Renal cortical epithelial cell (primary cell): ENCODE measurements around the gene TMA7B. TPM values are rescaled to one million over a fixed set of nuclear protein-coding genes. Genes with fewer than 3 reads are reported as not detected.
"Not testable (repeated sequence)": the region's sequence is repeated elsewhere in the genome, so short reads cannot be mapped to it uniquely, and the experiment has no call there.

Source experiments
- DNase-seq: peaks from one replicate; pipeline ENCODE4 v3.0.0-alpha.2; 2011; ENCODE audit warnings: low read depth
- total RNA-seq: library from RNA; depleted of rRNA; stranded (reverse); fragments of >200 nt; gene quantifications from 2 replicates; pipeline ENCODE4 v1.2.3, GENCODE V29; 2014

TMA7B gene
- total RNA-seq, 1 donor from 2014 or later = not detected

GRCh38 chr22:39983346-39983745 lies 23.1 kb downstream of the TMA7B start:
- no peak for DNase-seq

GRCh38 chr22:39984006-39984405 lies 23.8 kb downstream of the TMA7B start:
- peak; percentile 67 for DNase-seq

GRCh38 chr22:39984746-39985145 lies 24.5 kb downstream of the TMA7B start:
- no peak for DNase-seq

GRCh38 chr22:39985383-39986035 lies 25.3 kb downstream of the TMA7B start:
- peak; percentile 56 for DNase-seq

- no peak for DNase-seq
Measured at GRCh38 chr22:39988386-39989114, 28.4 kb downstream of the TMA7B start.

GRCh38 chr22:39989633-39990032 lies 29.4 kb downstream of the TMA7B start:
- no peak for DNase-seq

- no peak for DNase-seq
Measured at GRCh38 chr22:39990686-39991085, 30.5 kb downstream of the TMA7B start.

GRCh38 chr22:39991159-39991860 lies 31.1 kb downstream of the TMA7B start:
- DNase-seq = peak; percentile 57

GRCh38 chr22:39992088-39992826 lies 32.1 kb downstream of the TMA7B start:
- no peak for DNase-seq

GRCh38 chr22:39992894-39993293 lies 32.7 kb downstream of the TMA7B start:
- DNase-seq = not testable (repeated sequence)

- DNase-seq = no peak
Measured at GRCh38 chr22:39994041-39994565, 33.9 kb downstream of the TMA7B start.

- DNase-seq = no peak
Measured at GRCh38 chr22:39994566-39995392, 34.6 kb downstream of the TMA7B start, which contains the start of gene FAM83F. FAM83F (plus strand) TSS chr22:39994954; CDS start chr22:39995043, 89 bp downstream.

GRCh38 chr22:39995393-39996252 lies 35.4 kb downstream of the TMA7B start:
- no peak for DNase-seq

- peak; percentile 58 for DNase-seq
Measured at GRCh38 chr22:39996732-39997131, 36.5 kb downstream of the TMA7B start.

- no peak for DNase-seq
Measured at GRCh38 chr22:39997421-39997820, 37.2 kb downstream of the TMA7B start.

- DNase-seq = peak; percentile 88
Measured at GRCh38 chr22:39997939-39998726, 37.9 kb downstream of the TMA7B start.

- peak; percentile 84 for DNase-seq
Measured at GRCh38 chr22:39999144-39999757, 39.1 kb downstream of the TMA7B start.

- DNase-seq = no peak
Measured at GRCh38 chr22:40000171-40000570, 40.0 kb downstream of the TMA7B start.

- DNase-seq = no peak
Measured at GRCh38 chr22:40001106-40001505, 40.9 kb downstream of the TMA7B start.
